HCT116 (cell line): ENCODE results near the gene GNRH2. TPM values are rescaled to one million over a fixed set of nuclear protein-coding genes. Genes with fewer than 3 reads are reported as not detected.
A peak's percentile ranks its signal among the peaks of the same experiment; 100 is the strongest.
"Not testable (repeated sequence)": the region's sequence is repeated elsewhere in the genome, so short reads cannot be mapped to it uniquely, and the experiment has no call there.

Experiments used
- ATAC-seq: fragments of 200-7000 bp; cut with Tn5 transposase; 2 replicates; pipeline ENCODE4 v1.9.1; 2020; ENCODE audit warnings: mild to moderate bottlenecking, moderate library complexity
- BruUV-seq: library from RNA; stranded (reverse); fragments of 400-500 nt; replicated peaks from 2 replicates; lab custom pipeline; 2021; lab: Mats Ljungman, UMichigan
- CTCF ChIA-PET: fragments of 300-600 bp; sonication (Branson Sonifier 250); formaldehyde crosslinking; loops from one replicate; lab custom pipeline; 2021; ENCODE audit warnings: antibody characterized with exemption; lab: Charles Lee
- POLR2A ChIA-PET: fragments of 300-600, 350-600 bp; sonication (Branson Sonifier 250); formaldehyde crosslinking; loops from one replicate; lab custom pipeline; 2021; ENCODE audit warnings: antibody characterized with exemption; lab: Charles Lee
- RAD21 ChIA-PET, 2 experiments: fragments of 300-600 bp; sonication (Branson Sonifier 250); formaldehyde crosslinking; loops; one replicate each; lab custom pipeline; 2023; ENCODE audit warnings: low total read pairs in 2 of 2; ENCODE audit not compliant: uncharacterized antibody in 2 of 2, unreplicated experiment in 2 of 2, low non-redundant PET in 1 of 2; lab: Charles Lee
- DNase-seq: peaks from one replicate; pipeline ENCODE4 v3.0.0-alpha.2; 2010; ENCODE audit warnings: low read depth, low spot score
- H2AFZ ChIP-seq: fragments of 200-600 bp; shearing (Covaris generic), sonication (generic); 2 replicates; pipeline ENCODE4 v1.6.1; 2017; ENCODE audit warnings: low read depth, mixed run types, mixed read lengths, antibody characterized with exemption, low read length; ENCODE audit not compliant: poor library complexity, severe bottlenecking
- H3K27ac ChIP-seq: 2 replicates; pipeline ENCODE4 v1.5.1; 2012; ENCODE audit warnings: low read depth, low read length
- H3K27me3 ChIP-seq: fragments of 200-600 bp; sonication (generic); 2 replicates; pipeline ENCODE4 v1.6.1; 2016; ENCODE audit warnings: mixed run types, low read length, mixed read lengths; ENCODE audit not compliant: insufficient read depth
- H3K36me3 ChIP-seq, 2 experiments: fragments of 200-500 bp in 1 of 2; fragments of 200-600 bp in 1 of 2; sonication (Bioruptor generic) in 1 of 2; sonication (generic) in 1 of 2; 2 replicates each; pipeline versions ENCODE4 v1.5.1 to v1.6.1; 2014 to 2016; ENCODE audit warnings: low read length in 2 of 2, inconsistent platforms in 1 of 2, mixed read lengths in 1 of 2, mixed run types in 1 of 2; ENCODE audit not compliant: insufficient read depth in 2 of 2, control insufficient read depth in 1 of 2
- H3K4me1 ChIP-seq, 2 experiments: fragments of 200-600 bp in 1 of 2; sonication (generic) in 1 of 2; 2 replicates each; pipeline versions ENCODE4 v1.5.1 to v1.6.1; 2012 to 2017; ENCODE audit warnings: low read length in 2 of 2, inconsistent platforms in 1 of 2, mild to moderate bottlenecking in 1 of 2, mixed read lengths in 1 of 2, mixed run types in 1 of 2, moderate library complexity in 1 of 2; ENCODE audit not compliant: insufficient read depth in 2 of 2, control insufficient read depth in 1 of 2
- H3K4me2 ChIP-seq: fragments of 200-600 bp; sonication (generic); 2 replicates; pipeline ENCODE4 v1.6.1; 2017; ENCODE audit warnings: mixed run types, low read length, mixed read lengths
- H3K4me3 ChIP-seq, 2 experiments: fragments of 200-600 bp in 1 of 2; sonication (generic) in 1 of 2; replicated peaks in 1 of 2; 2 replicates each; pipeline ENCODE4 v1.5.1; 2011 to 2016; ENCODE audit warnings: low read length in 2 of 2, control low read depth in 1 of 2, low read depth in 1 of 2, mild to moderate bottlenecking in 1 of 2, mixed read lengths in 1 of 2, mixed run types in 1 of 2
- H3K79me2 ChIP-seq: fragments of 200-600 bp; sonication (generic); 2 replicates; pipeline ENCODE4 v1.6.1; 2017; ENCODE audit warnings: mild to moderate bottlenecking, mixed run types, low read length, moderate library complexity, mixed read lengths; ENCODE audit not compliant: insufficient read depth
- H3K9ac ChIP-seq: fragments of 200-600 bp; sonication (generic); 2 replicates; pipeline ENCODE4 v1.6.1; 2016; ENCODE audit warnings: low read length, mixed read lengths
- H3K9me2 ChIP-seq: fragments of 200-600 bp; sonication (generic), shearing (Covaris generic); 2 replicates; pipeline ENCODE4 v1.6.1; 2017; ENCODE audit warnings: mixed run types, mild to moderate bottlenecking, moderate library complexity; ENCODE audit not compliant: insufficient read depth
- H3K9me3 ChIP-seq, 2 experiments: fragments of 200-500 bp in 1 of 2; fragments of 200-600 bp in 1 of 2; sonication (Bioruptor generic) in 1 of 2; sonication (generic) in 1 of 2; 2 replicates each; pipeline ENCODE4 v1.6.1; 2014 to 2017; ENCODE audit warnings: low read length in 2 of 2, mixed read lengths in 2 of 2, inconsistent platforms in 1 of 2, low read depth in 1 of 2, mild to moderate bottlenecking in 1 of 2, mixed run types in 1 of 2, moderate library complexity in 1 of 2; ENCODE audit not compliant: control insufficient read depth in 1 of 2, insufficient read depth in 1 of 2
- H4K20me1 ChIP-seq: fragments of 200-600 bp; sonication (generic), shearing (Covaris generic); 2 replicates; pipeline ENCODE4 v1.6.1; 2017; ENCODE audit warnings: mixed run types, mild to moderate bottlenecking, moderate library complexity; ENCODE audit not compliant: insufficient read depth
- EGR1 ChIP-seq: IDR thresholded peaks from 2 replicates; pipeline ENCODE4 v1.6.1; 2012; ENCODE audit warnings: low read depth
- EZH2phosphoT487 ChIP-seq: fragments of 200-600 bp; IDR thresholded peaks from 2 replicates; pipeline ENCODE4 v1.6.1; 2018; ENCODE audit warnings: antibody characterized with exemption, borderline replicate concordance
- FOSL1 ChIP-seq: IDR thresholded peaks from 2 replicates; pipeline ENCODE4 v1.6.1; 2012; ENCODE audit warnings: low read depth
- POLR2AphosphoS5 ChIP-seq: IDR thresholded peaks from 2 replicates; pipeline ENCODE4 v1.6.1; 2011; ENCODE audit warnings: mild to moderate bottlenecking, low read depth, low read length, moderate library complexity
- SP1 ChIP-seq: IDR thresholded peaks from 2 replicates; pipeline ENCODE4 v1.6.1; 2012; ENCODE audit warnings: low read depth
- intact Hi-C: fragments of 100-400 bp; cut with micrococcal nuclease; formaldehyde crosslinking; loops from 2 replicates; pipeline ENCODE4 v1.10.0; 2022
- total RNA-seq: library from RNA; stranded (reverse); gene quantifications from one replicate; pipeline ENCODE4 v1.2.1, GENCODE V29; 2021; ENCODE audit not compliant: unreplicated experiment

GNRH2 gene
- total RNA-seq, 1 experiment from 2014 or later, result 0.32 TPM

DNA sequence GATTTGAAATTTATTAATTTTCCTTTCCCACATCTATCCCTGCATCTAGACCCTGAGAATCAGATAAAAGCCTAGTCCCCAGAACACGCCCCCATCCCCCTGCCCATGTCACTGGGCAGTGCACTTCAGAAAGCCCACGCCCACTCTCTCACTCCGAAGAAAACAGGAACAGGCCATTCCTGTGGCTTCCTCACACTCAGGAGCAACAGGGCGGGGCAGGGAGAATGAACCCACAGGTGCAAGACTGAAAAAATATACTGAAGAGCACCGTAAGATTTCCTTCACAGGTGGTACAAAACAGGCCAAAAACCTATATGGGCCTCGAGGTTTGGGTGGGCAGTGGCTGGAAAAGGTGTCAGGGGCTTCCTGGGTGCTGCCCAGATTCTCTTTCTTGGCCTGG, 31.4 kb downstream of the GNRH2 start:
- DNase-seq, result no peak
- CTCF ChIA-PET, result interaction anchor here (0.8 kb wide), 1 partner anchor 21 kb away, joined by 3 read pairs; no protein-coding TSS in a partner anchor
- no peaks in the 10 kb centered on the region for H3K79me2 ChIP-seq
- H3K4me2 ChIP-seq, result peak overlapping the region; percentile 54
- H3K4me3 ChIP-seq, result no peak overlapping the region
- H3K27ac ChIP-seq, result no peak overlapping the region
- RAD21 ChIA-PET, result no interaction called here
- H3K4me1 ChIP-seq, result peaks cover 9 to 10% of the 10 kb centered on the region in 2 experiments; a peak in 3 of 4 replicates
- H4K20me1 ChIP-seq, result no peaks in the 10 kb centered on the region
- H3K9me3 ChIP-seq, result no peaks in the 10 kb centered on the region
- no peak overlapping the region for H3K9ac ChIP-seq
- H3K36me3 ChIP-seq, result no peaks in the 10 kb centered on the region
- H2AFZ ChIP-seq, result no peak overlapping the region
- POLR2A ChIA-PET, result no interaction called here
- BruUV-seq, result no TSS peak
- TF ChIP-seq POLR2AphosphoS5, result no peak
- no peak for TF ChIP-seq FOSL1
- no peak for TF ChIP-seq SP1
- TF ChIP-seq EZH2phosphoT487, result no peak
- peak; percentile 25; the same call in 1 of the 2 replicates for TF ChIP-seq EGR1
- TF ChIP-seq, all 23 proteins: peak for 1
- Histone ChIP-seq H3K9me2 (no peaks in the 10 kb centered on the region), H3K27me3 (no peaks in the 10 kb centered on the region)
- ATAC-seq, result peak; percentile 59
- intact Hi-C loops, result no loop called here

- H3K27me3 ChIP-seq, intact Hi-C loops, RAD21 ChIA-PET, H3K36me3 ChIP-seq, H3K79me2 ChIP-seq, H3K9me3 ChIP-seq, BruUV-seq, H2AFZ ChIP-seq, H3K27ac ChIP-seq, H3K9me2 ChIP-seq, POLR2A ChIA-PET, DNase-seq, CTCF ChIA-PET, H3K9ac ChIP-seq, H4K20me1 ChIP-seq, ATAC-seq, H3K4me3 ChIP-seq: not testable (repeated sequence)
- Histone ChIP-seq H3K4me1 (peaks cover 9 to 10% of the 10 kb centered on the region in 2 experiments; a peak in 3 of 4 replicates), H3K4me2 (peak overlapping the region; percentile 54; the same call in 1 of the 2 replicates)
Observed at GRCh38 chr20:3075315-3075714, 31.9 kb downstream of the GNRH2 start.
